ENCODE results near the gene ATP7A.

GRCh38 chrX:77953302-77953701, 42.8 kb downstream of the ATP7A start:
- TF ChIP-seq POLR2A (IDR thresholded peaks at IDR 0.05; ENCODE audit: low read depth, low read length) (no peak), TAF1 (IDR thresholded peaks at IDR 0.05; ENCODE audit: low read depth, low read length) (no peak), POLR2AphosphoS5 (IDR thresholded peaks at IDR 0.05; ENCODE audit: low read depth, low read length) (no peak)

Measured in GM12891 (cell line).